Urinary bladder (tissue), 4 donors: ENCODE data around the gene NUDT14. TPM values are rescaled to one million over a fixed set of nuclear protein-coding genes. Genes with fewer than 3 reads are reported as not detected.

Experiments used
- DNase-seq: peaks from one replicate; pipeline ENCODE4 v3.0.0-alpha.2; 2015; ENCODE audit errors: extremely low spot score
- H3K27ac ChIP-seq: one replicate; pipeline ENCODE4 v1.5.1; 2013; ENCODE audit warnings: low read depth, mild to moderate bottlenecking, moderate library complexity
- H3K36me3 ChIP-seq: one replicate; pipeline ENCODE4 v1.6.1; 2013; ENCODE audit warnings: mild to moderate bottlenecking, moderate library complexity; ENCODE audit not compliant: insufficient read depth
- H3K4me1 ChIP-seq: one replicate; pipeline ENCODE4 v1.6.1; 2013; ENCODE audit warnings: mild to moderate bottlenecking, moderate library complexity; ENCODE audit not compliant: insufficient read depth
- H3K4me3 ChIP-seq: one replicate; pipeline ENCODE4 v1.5.1; 2013; ENCODE audit warnings: low read depth, low read length
- WGBS: extraction: QIAGEN DNeasy Blood & Tissue Kit; methylation state at CpG from one replicate; pipeline ENCODE4 v1.1.7; 2013; 5-methylcytosine and 5-hydroxymethylcytosine counted together
- polyA plus RNA-seq: library from polyadenylated mRNA; stranded (reverse); fragments of 200-250 nt; gene quantifications from one replicate; pipeline ENCODE4 v1.2.3, GENCODE V29; 2013
- total RNA-seq: library from RNA; depleted of rRNA; stranded (reverse); fragments of >200 nt; gene quantifications from one replicate; pipeline ENCODE4 v1.2.3, GENCODE V29; 2014
- donor health status: healthy with polysubstance abuse.
- donor health status: healthy.

NUDT14 gene
- total and polyA plus RNA-seq, 2 donors: 7.3 to 11.6 TPM

GRCh38 chr14:105159344-105159743, 21.8 kb downstream of the NUDT14 start:
- Histone ChIP-seq H3K36me3 (no peaks in the 10 kb centered on the region), H3K4me3 (no peak overlapping the region), H3K27ac (no peak overlapping the region), H3K4me1 (no peaks in the 10 kb centered on the region)
- 71% methylated on average over 14 of the region's 14 CpGs for WGBS
- no peak for DNase-seq

DNA sequence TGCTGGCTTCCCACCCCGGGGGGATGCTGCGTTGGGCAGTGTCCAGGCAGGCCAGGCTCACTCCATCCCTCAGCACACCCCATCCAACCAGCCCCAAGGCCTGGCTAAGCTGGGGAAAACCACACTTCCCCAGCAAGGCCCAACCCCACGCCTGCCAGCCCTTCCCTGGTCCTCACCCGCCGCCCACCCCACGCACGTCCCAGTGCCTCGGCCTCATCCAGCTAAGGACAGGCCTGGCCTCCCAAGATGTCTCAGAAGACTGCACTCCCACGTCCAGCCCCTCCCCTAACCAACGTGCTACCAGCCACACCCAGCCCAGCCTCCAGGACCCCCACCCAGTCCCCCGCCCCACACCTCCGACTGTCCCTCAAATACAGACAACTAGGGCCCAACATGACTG, 22.3 kb downstream of the NUDT14 start:
- Histone ChIP-seq H3K36me3 (no peaks in the 10 kb centered on the region), H3K4me3 (no peak overlapping the region), H3K27ac (no peak overlapping the region), H3K4me1 (no peaks in the 10 kb centered on the region)
- 79% methylated on average over 12 of the region's 12 CpGs for WGBS
- no peak for DNase-seq

DNA sequence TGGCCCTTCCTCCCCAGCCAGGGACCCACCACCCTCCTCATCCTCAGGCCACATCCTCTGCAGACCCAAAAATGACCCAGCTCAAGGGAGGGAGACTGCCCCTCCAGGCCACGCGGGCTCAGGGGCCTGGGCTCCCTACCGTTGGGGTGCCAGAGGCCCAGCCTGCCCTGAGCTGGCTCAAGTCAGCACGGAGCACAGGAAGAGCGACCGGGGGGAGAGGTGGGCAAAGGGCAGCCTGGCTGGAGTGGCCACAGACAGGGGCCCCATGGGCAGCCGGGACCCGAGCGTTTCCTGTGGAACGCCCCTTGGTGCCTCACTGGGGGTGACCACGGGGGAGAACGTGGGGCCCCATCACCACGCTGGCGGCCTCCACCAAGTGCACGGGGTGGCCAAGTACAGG, 23.2 kb downstream of the NUDT14 start:
- Histone ChIP-seq H3K27ac (no peak overlapping the region), H3K4me1 (no peaks in the 10 kb centered on the region), H3K4me3 (no peak overlapping the region), H3K36me3 (no peaks in the 10 kb centered on the region)
- WGBS: 88% methylated on average over 15 of the region's 15 CpGs
- DNase-seq: no peak

DNA sequence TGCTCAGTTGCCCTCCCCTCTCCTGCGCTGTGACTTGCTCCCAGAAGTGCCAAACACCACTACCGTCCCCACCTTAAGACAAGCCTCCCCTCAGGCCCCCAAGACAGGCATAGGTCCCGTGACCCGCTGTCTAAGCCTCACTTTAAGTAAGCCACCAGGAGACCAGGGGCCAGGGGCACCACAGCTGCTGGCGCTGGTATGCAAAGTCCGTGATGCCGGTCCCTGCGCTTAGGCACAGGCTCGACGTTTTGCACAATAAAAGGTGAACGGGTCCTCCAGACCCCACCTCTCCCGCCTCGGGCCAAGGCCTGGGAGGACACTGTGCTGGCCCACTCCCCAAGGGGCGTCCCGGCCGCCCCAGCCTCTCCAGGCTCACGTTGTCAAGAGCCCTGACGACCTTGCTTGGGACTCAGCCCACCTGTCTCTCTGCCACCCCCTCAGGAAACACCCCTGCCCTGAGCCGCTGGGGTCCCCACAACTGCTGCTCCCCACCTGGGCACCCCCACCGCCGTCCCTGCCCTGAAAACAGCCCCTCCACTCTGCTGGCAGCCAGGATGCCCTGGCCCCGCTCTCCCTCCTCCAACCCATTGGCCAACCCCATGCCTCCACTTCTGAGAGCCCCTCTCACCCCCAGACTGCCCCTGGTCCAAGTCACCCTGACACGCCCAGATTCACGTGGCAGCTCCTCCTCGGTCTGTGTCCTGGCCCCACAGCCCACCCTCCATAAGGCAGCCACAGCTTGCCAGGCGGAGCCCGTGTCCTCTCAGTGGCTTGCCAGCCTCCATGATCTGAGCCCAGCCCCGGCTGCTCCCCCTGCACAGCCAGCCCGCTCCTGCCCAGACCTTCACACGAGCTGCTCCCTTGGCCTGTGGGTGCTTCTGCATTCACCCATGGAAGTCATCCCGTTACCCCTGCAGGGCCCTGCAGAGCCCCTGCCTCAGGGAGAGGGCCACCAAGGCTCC, 24.4 kb downstream of the NUDT14 start:
- no peak overlapping the region for H3K4me3 ChIP-seq
- no peaks in the 10 kb centered on the region for H3K4me1 ChIP-seq
- H3K36me3 ChIP-seq: no peaks in the 10 kb centered on the region
- no peak for DNase-seq
- 76% methylated on average over 31 of the region's 31 CpGs for WGBS
- no peak overlapping the region for H3K27ac ChIP-seq

GRCh38 chr14:105155681-105156413, 25.3 kb downstream of the NUDT14 start:
- DNase-seq: no peak
- Histone ChIP-seq H3K4me3 (no peak overlapping the region), H3K27ac (no peak overlapping the region), H3K36me3 (no peaks in the 10 kb centered on the region), H3K4me1 (no peaks in the 10 kb centered on the region)
- WGBS: 74% methylated on average over 48 of the region's 48 CpGs

- DNase-seq: no peak
- WGBS: 80% methylated on average over 24 of the region's 24 CpGs
These were observed 26.0 kb downstream of the NUDT14 start for GRCh38 chr14:105155071-105155651.

GRCh38 chr14:105154476-105154871, 26.6 kb downstream of the NUDT14 start:
- no peak for DNase-seq
- Histone ChIP-seq H3K4me1 (no peaks in the 10 kb centered on the region), H3K36me3 (no peaks in the 10 kb centered on the region), H3K4me3 (no peak overlapping the region), H3K27ac (no peak overlapping the region)
- 64% methylated on average over 12 of the region's 12 CpGs for whole genome bisulfite sequencing

More at GRCh38 chr14:105155071-105155651, 26.0 kb downstream of the NUDT14 start:
- Histone ChIP-seq H3K27ac (no peak overlapping the region), H3K4me3 (no peak overlapping the region), H3K36me3 (no peaks in the 10 kb centered on the region), H3K4me1 (no peaks in the 10 kb centered on the region)

GRCh38 chr14:105153739-105154475, 27.2 kb downstream of the NUDT14 start:
- no peak overlapping the region for H3K27ac ChIP-seq
- no peaks in the 10 kb centered on the region for H3K4me1 ChIP-seq
- H3K4me3 ChIP-seq: no peak overlapping the region
- DNase-seq: no peak
- WGBS: 86% methylated on average over 26 of the region's 26 CpGs
- no peaks in the 10 kb centered on the region for H3K36me3 ChIP-seq

DNA sequence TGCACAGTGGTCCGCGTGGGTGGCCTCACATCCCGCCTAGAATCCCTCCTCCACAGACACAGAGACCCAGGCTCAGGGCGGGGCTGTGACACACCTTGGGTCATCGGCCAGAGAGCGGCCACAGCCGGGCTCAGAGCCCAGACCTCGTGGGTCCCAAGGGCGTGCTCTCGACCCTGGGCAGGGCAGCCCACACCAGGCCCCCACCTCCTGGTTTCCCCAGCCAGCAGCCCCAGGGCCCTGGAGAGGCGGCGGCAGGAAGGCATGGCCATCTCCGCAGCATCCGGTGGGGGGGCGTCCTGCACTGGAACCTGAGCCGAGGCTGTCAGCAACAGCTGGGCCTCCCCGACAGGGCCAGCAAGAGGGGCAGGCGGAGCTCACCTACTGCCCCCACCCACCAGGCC, 27.8 kb downstream of the NUDT14 start:
- Histone ChIP-seq H3K27ac (no peak overlapping the region), H3K4me1 (no peaks in the 10 kb centered on the region), H3K36me3 (no peaks in the 10 kb centered on the region), H3K4me3 (no peak overlapping the region)
- 55% methylated on average over 18 of the region's 18 CpGs for WGBS
- no peak for DNase-seq

GRCh38 chr14:105152794-105153241, 28.3 kb downstream of the NUDT14 start:
- no peaks in the 10 kb centered on the region for H3K4me1 ChIP-seq
- H3K36me3 ChIP-seq: no peaks in the 10 kb centered on the region
- 75% methylated on average over 14 of the region's 14 CpGs for WGBS
- no peak overlapping the region for H3K4me3 ChIP-seq
- DNase-seq: no peak
- no peak overlapping the region for H3K27ac ChIP-seq

DNA sequence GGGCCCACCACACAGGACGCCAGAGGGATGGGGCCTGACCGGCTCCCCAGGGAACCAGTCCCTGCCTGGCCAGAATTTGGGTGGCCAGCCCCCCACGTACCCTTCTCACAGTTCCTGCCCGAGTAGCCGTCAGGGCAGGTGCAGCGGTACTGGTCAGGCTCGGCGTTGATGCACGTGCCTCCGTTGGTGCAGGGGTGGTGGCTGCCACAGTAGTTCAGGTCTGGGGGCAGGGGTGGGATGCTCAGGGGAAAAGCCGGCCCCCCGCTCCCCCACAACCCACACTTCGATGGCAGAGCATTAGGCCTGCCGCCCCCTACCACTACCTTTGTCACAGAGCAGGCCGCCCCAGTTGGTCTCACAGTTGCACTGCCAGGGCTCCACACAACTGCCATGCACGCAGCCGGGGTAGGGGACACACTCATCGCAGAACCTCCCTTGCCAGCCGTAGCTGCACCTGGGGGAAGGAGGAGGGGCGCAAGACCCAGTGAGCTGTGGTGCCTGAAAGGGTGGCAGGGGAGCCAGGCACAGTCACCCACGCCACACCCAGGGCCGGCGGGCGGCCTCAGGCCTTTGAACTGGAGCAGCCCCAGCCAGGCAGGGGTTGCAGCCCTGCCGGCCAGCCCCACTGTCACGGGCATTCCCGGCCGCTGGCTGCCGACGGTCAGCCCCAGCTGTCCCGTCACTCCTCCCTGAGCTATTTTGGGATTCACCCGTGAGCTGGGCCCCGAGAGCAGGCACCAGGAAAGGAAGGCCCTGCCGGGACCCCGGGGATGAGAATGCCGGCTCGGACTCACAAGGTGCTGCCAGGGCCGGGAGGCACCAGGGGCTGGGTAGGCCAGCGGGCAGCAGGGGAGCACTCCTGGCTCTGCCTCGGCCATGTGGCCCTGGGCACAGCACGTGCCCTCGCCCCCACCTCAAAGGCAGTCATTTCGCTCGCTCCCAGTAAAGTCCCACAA, 29.0 kb downstream of the NUDT14 start:
- H3K4me3 ChIP-seq: no peak overlapping the region
- no peak for DNase-seq
- H3K4me1 ChIP-seq: no peaks in the 10 kb centered on the region
- 78% methylated on average over 44 of the region's 44 CpGs for WGBS
- H3K27ac ChIP-seq: no peak overlapping the region
- H3K36me3 ChIP-seq: no peaks in the 10 kb centered on the region

DNA sequence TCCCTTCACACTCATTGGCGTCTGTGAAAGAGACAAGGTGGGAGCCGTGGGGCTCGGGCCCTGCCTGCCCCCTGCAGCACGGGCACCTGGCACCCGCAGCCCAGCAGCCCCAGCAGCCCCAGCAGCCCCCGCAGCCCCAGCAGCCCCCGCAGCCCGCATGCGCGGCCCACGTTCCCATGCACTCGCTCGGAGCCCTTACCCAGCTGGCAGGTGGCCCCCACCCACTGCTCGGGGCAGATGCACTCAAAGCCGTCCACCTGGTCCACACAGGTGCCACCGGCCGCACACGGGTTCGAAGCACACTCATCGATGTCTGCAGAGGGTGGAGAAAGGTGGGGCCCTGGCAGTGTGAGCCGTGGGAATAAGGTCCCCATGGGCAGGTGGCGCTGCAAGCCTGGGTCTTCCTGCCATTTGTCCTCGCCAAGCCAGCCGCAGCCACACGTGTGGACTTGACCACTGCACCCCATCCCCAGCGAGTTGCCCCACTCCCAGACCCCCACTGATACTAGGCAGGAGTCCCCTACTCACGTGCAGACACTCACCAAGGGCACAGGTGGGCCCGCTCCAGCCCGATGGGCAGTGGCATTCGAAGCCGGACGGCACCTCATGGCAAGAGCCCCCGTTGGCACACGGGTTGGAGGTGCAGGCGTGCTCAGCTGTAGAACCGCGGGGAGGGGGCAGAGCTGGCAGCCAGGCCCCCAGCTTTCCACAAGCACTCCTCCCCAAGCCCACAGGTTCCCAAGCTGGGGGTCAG, 29.9 kb downstream of the NUDT14 start:
- no peaks in the 10 kb centered on the region for H3K36me3 ChIP-seq
- H3K27ac ChIP-seq: no peak overlapping the region
- no peak overlapping the region for H3K4me3 ChIP-seq
- no peaks in the 10 kb centered on the region for H3K4me1 ChIP-seq
- 87% methylated on average over 37 of the region's 37 CpGs for WGBS
- no peak for DNase-seq
